ENCODE measurements around the gene FNIP1.
"Not testable (repeated sequence)": the region's sequence is repeated elsewhere in the genome, so short reads cannot be mapped to it uniquely, and the experiment has no call there.

The FNIP1 gene

GRCh38 chr5:131684595-131684994 lies 112.2 kb downstream of the FNIP1 start:
- no peak for DNase-seq (ENCODE audit: low read depth in 3 of 3)

GRCh38 chr5:131684051-131684450 lies 112.8 kb downstream of the FNIP1 start:
- DNase-seq (ENCODE audit: low read depth in 3 of 3): no peak

DNA sequence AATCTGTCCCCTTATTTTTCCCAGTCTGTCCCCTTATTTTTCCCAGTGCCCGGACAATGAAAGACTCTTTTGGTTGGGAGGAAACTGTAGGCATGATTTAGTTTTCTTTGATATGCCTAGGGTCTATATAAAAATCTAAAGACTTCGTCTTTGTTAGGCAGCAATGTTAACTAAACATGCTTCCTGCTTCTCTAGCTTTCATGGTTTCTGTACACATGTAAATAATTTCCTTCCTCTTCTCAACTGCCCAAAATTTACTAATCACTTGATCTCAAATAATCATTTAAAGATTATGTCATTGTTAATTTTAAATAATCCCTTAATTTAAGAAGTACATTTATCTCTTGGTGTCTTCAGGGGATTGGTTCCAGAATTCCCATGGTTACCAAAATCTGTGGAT lies 114.0 kb downstream of the FNIP1 start:
- no peak for DNase-seq (ENCODE audit: low read depth in 3 of 3)

DNA sequence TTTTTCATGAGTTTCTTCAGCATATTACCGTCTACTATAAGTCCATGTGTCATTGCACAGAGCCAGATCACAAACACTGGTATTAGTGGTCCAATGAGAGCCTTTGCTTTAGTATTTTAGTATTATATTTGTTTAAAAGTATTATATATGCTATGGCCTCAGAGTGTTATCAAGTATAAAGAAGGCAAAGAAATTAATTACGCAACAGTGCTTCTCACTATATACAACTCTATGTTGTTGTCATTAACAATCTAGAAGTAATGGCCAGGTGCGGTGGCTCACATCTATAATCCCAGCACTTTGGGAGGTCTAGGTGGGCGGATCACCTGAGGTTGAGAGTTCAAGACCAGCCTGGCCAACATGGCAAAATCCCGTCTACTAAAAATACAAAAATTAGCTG lies 114.6 kb downstream of the FNIP1 start:
- no peak for DNase-seq (ENCODE audit: low read depth in 3 of 3)

DNA sequence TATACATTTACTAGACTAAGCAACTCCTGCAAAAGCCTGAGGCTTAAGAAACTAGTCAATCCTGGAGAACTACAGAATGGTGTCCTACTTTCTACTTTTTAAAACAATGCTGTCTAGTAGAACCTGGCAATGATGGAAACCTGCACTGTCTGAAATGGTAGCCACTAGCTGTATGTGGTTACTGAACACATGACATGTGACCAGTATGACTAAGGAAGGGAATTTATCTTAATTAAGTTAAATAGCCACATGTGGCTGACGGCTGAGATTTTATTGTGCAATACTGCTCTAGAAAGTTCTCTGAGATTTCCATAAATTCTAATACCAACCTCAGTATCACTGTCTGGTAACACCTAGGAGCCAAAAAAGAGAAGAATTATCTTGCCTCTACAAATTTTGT lies 116.9 kb downstream of the FNIP1 start:
- DNase-seq (ENCODE audit: low read depth in 3 of 3): no peak

DNA sequence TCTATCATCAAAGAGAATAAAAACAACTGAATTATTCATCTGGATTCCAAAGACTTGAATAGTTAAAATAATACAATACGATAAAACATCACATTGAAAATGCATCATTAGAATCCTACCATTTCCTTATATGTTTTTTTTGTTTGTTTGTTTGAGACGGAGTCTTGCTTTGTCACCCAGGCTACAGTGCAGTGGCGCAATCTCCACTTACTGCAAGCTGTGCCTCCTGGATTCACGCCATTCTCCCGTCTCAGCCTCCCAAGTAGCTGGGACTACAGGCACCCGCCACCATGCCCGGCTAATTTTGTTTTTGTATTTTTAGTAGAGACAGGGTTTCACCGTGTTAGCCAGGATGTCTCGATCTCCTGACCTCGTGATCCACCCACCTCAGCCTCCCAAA lies 118.5 kb downstream of the FNIP1 start:
- DNase-seq (ENCODE audit: low read depth in 3 of 3): not testable (repeated sequence)

- no peak for DNase-seq (ENCODE audit: low read depth in 3 of 3)
Observed at GRCh38 chr5:131677115-131677514, 119.7 kb downstream of the FNIP1 start.

- DNase-seq (ENCODE audit: low read depth in 3 of 3): no peak
Observed at GRCh38 chr5:131672776-131673175, 124.0 kb downstream of the FNIP1 start.

DNA sequence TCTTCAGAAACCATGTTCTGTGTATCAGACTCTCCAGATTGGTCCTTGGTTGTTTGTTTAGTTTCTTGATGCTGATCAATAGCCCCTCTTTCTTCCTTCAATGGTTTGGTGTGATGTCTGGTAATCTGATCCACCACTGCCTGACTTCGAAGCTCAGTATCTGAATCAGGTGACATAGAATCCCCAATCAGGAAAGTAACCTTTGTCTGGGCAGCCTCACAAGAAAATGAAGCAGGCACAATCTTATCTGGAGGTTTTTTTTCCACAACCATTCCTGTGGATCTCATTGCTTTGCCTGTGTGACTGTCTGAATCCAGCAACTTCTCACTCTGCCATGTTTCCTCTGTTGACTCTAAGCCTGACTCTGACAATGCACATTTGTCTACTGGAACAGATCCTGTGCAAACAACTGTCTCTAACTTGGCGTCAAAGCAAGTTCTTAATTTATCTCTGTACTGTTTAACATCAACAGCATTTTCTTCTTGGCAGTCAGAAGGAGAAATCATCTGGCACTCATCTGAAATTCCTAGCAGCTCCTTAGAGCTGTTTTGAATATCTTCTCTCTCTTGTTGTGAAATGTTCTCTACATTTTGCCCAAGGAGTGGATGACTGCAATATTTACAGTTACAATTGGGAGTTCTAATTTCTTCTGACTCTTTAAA lies 124.7 kb downstream of the FNIP1 start:
- DNase-seq (ENCODE audit: low read depth in 3 of 3): no peak

DNA sequence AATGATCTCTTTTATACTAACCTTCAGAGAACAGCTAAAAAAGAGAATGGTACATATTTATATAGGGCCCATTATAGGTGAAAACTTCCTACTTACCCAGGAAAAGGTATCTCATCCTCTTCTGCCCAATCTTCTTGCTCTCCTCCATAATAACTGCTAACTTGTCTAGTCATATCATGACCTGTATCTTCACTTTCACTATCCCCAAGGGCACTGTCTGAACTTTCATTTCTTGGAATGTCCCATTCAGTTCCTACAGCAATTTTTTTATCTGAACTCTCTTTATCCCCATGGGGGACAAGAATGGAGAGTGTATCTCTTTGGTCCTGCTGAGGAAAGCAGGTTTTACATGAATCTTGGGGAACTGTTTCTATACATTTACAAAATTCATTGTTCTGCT lies 125.4 kb downstream of the FNIP1 start:
- DNase-seq (ENCODE audit: low read depth in 3 of 3): no peak

DNA sequence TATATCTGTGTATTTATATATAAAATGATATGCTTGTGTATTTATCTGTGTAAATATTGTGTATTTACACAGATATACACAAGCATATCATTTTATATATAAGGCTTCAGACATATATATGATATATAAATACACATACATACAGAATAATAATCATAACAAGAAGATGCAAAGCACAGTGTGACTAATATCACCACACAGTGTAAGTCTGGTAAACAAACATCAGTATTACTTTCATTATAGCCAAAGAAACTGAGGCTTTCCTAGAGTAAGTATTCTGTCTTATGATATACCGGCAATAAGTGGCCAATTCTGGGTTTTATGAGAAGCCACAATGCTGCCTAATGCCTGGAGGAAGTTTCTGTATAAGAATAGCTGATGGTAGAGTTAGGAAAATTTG lies 131.9 kb downstream of the FNIP1 start:
- no peak for DNase-seq (ENCODE audit: low read depth in 3 of 3)

- no peak for DNase-seq (ENCODE audit: low read depth in 3 of 3)
Observed at GRCh38 chr5:131661933-131662332, 134.9 kb downstream of the FNIP1 start.

GRCh38 chr5:131659841-131660240 lies 137.0 kb downstream of the FNIP1 start:
- no peak for DNase-seq (ENCODE audit: low read depth in 3 of 3)

- DNase-seq (ENCODE audit: low read depth in 3 of 3): no peak
Observed at GRCh38 chr5:131659290-131659689, 137.5 kb downstream of the FNIP1 start.

DNA sequence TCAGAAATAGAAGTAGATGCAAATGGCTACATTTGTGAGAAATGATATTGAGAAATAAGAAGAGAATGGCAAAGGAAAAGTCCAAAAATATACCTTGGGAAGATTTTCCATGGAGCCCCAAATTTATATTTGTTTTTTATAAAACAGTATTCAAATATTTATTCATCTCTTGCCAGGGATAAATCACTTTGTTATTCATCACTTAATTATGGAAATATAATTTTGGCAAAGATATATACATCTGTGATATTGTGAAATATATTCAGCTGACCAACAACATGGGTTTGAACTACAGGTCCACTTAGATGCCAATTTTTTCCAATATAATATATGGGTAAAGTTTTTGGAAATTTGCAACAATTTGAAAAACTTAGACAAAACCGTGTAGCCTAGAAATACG lies 142.0 kb downstream of the FNIP1 start:
- DNase-seq (ENCODE audit: low read depth in 3 of 3): no peak

DNA sequence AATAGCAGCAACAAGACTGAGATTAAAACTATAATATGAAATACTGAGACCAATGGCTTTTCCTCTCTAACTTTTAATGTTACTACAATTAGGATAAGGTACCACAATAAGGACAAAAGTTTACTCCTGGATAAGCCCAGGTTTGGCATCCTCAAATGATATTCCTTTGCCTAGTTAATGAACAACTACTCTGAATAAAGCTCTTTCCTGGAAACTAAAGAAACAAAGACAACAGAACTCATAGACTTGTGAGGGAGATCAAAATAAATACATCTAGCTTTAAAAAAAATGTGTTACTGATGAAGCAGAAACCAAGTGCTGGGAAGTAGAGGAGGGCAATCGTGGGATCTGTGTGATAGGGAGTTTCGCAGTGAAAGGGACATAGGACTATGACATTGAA lies 142.5 kb downstream of the FNIP1 start:
- DNase-seq (ENCODE audit: low read depth in 3 of 3): no peak

GRCh38 chr5:131649161-131649560 lies 147.7 kb downstream of the FNIP1 start:
- no peak for DNase-seq (ENCODE audit: low read depth in 3 of 3)

DNA sequence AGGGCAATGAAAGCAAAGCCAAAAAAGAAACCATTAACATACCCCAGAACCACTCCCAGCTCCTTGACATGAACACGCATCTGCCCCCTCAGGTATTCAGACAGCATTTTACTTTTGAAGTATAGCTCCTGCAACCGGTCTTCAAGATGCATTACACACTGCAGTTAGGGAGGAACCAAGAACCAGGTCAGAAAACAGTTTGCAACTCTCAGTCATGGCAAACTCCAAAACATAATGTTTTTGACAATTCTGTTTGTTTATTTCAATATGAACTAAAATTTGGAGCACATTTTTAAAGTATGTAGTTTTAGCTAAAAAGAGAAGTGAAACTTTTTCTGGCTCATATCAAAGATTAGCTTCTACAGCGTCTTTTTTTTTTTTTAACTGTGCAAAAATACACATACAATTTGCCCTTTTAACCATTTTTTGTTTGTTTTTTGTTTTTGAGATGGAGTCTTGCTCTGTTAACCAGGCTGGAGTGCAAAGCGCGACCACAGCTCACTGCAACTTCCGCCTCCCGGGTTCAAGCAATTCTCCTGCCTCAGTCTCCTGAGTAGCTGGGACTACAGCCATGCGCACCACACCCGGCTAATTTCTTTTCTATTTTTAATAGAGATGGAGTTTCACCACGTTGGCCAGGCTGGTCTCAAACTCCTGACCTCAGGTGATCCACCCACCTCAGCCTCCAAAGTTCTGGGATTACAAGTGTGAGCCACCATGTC lies 149.6 kb downstream of the FNIP1 start:
- no peak for DNase-seq (ENCODE audit: low read depth in 3 of 3)

GRCh38 chr5:131644822-131645221 lies 152.0 kb downstream of the FNIP1 start:
- DNase-seq (ENCODE audit: low read depth in 3 of 3): no peak

GRCh38 chr5:131644370-131644769 lies 152.4 kb downstream of the FNIP1 start:
- DNase-seq (ENCODE audit: low read depth in 3 of 3): no peak

DNA sequence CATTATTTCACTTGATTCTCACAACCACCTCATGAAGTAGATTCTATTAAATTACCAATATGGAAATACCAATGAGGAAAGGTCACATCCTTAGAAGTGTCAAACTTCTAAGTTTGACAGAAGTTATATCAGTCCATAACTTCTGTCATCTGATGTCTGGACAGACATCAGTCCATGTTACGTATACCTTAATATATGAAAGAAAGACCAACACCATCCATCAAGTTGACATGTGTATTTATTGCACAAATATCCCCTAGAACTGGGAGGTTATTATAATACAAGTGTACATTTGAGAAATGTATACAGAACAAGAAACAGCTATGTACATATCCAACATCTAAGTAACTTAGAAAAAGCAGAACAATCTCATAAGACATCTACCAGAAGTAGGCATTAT lies 155.3 kb downstream of the FNIP1 start:
- no peak for DNase-seq (ENCODE audit: low read depth in 3 of 3)

DNA sequence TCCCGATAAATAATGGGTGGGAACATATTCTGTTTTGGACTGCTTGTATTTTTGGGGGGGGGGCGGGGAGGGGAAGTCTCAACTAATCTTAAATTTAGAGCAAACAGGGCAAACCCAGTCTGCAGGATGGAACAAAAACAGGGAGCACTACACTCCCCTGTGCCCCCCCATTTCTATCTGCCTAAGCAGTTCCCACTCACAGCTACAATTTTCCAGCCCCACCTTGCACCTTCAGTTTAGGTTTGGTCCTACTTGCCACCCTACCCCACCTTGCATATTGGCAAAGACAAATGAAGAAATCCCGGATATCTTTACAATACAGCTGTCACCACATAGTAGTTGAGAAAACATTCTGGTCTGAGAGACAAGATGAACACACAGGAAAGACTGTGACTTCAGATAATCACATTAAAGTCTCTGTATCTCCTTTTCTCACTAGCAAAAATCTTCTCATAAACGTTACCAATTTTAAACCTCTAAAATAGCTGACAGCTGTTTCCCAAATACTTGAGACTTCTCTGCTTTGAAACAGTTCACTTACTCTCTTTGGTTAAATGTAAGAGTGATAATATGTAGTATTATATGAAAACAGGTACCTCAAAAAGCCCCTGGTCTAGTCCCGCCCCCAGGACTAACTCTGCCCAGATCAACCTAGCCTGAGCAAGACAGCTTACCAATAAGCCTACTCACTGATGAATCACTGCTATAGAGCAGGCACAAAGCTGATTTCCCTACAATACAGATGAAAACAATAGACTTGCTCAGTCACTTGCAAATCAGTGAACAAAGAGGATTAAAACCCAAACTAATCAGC lies 156.6 kb downstream of the FNIP1 start:
- DNase-seq (ENCODE audit: low read depth in 3 of 3): peak; percentile 21 to 26 (median 25)

GRCh38 chr5:131639148-131639547 lies 157.7 kb downstream of the FNIP1 start:
- DNase-seq (ENCODE audit: low read depth in 3 of 3): no peak
